Suprapubic skin (tissue), 4 donors: ENCODE measurements around the gene ROBO1. TPM values are rescaled to one million over a fixed set of nuclear protein-coding genes. Genes with fewer than 3 reads are reported as not detected.

ENCODE experiments used
- DNase-seq, 2 donors: peaks; one replicate each; pipeline ENCODE4 v3.0.0-alpha.2; 2019; ENCODE audit warnings: low spot score in 2 of 2
- H3K27ac ChIP-seq: fragments of 200-600 bp; sonication (generic); one replicate; pipeline ENCODE4 v1.5.1; 2019
- H3K27me3 ChIP-seq: fragments of 200-600 bp; sonication (generic); one replicate; pipeline ENCODE4 v1.5.1; 2019
- H3K36me3 ChIP-seq: fragments of 200-600 bp; sonication (generic); one replicate; pipeline ENCODE4 v1.5.1; 2019
- H3K4me1 ChIP-seq: fragments of 200-600 bp; sonication (generic); one replicate; pipeline ENCODE4 v1.5.1; 2019
- H3K4me3 ChIP-seq: fragments of 200-600 bp; sonication (generic); one replicate; pipeline ENCODE4 v1.5.1; 2019; ENCODE audit warnings: mild to moderate bottlenecking
- H3K9me3 ChIP-seq: fragments of 200-600 bp; sonication (generic); one replicate; pipeline ENCODE4 v1.5.1; 2019
- CTCF ChIP-seq, 2 donors: fragments of 200-600 bp in 1 of 2; fragments of 450-650 bp in 1 of 2; sonication (generic) in 1 of 2; IDR thresholded peaks; one replicate each; pipeline ENCODE4 v1.5.1; 2016 to 2019; ENCODE audit warnings: antibody characterized with exemption in 2 of 2, mild to moderate bottlenecking in 1 of 2, moderate library complexity in 1 of 2
- EP300 ChIP-seq: sonication (generic); formaldehyde crosslinking; IDR thresholded peaks from one replicate; pipeline ENCODE4 v1.6.1; 2017; ENCODE audit warnings: antibody characterized with exemption
- POLR2A ChIP-seq, 2 donors: fragments of 450-650 bp; IDR thresholded peaks; one replicate each; pipeline ENCODE4 v1.6.1; 2017; ENCODE audit warnings: antibody characterized with exemption in 2 of 2, mild to moderate bottlenecking in 2 of 2, moderate library complexity in 2 of 2
- POLR2AphosphoS5 ChIP-seq, 3 donors: sonication (generic); formaldehyde crosslinking; IDR thresholded peaks; one replicate each; pipeline ENCODE4 v1.6.1; 2017; ENCODE audit warnings: antibody characterized with exemption in 3 of 3
- WGBS: methylation state at CpG from one replicate; pipeline ENCODE4 v1.1.5; 2018; 5-methylcytosine and 5-hydroxymethylcytosine counted together
- total RNA-seq, 4 donors: library from RNA; depleted of rRNA; stranded (reverse); fragments of >200 nt; gene quantifications; one replicate each; pipeline ENCODE4 v1.1.0, GENCODE V29; 2016

The ROBO1 gene
- total RNA-seq, 4 donors from 2014 or later, result 67.7 to 80.3 (median 71.3) TPM

DNA sequence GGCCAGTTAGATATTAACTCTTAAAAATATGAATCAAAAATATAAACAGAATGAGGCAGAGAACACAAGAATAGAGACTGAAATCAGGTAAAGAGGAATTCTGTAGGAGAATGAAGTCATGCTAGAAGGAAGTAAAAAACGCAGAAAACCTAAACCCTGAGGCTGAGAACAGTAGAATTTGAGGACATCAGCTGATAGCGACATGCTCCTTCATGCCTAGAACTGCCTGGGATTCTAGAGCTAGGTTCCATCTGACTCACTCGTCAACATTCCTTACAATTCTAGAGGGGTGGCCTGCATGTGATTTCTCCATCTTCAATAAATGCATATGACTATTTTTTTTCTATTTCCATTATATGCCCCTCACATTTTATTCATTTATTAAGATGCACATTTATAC lies 343.0 kb downstream of the ROBO1 start:
- no peak for DNase-seq
- H3K9me3 ChIP-seq, result no peaks in the 10 kb centered on the region
- H3K4me3 ChIP-seq, result no peak overlapping the region
- H3K4me1 ChIP-seq, result no peaks in the 10 kb centered on the region
- H3K36me3 ChIP-seq, result no peaks in the 10 kb centered on the region
- no peak overlapping the region for H3K27ac ChIP-seq
- 63% methylated on average over 3 of the region's 3 CpGs for WGBS
- TF ChIP-seq POLR2A (IDR thresholded peaks at IDR 0.05) (no peak), CTCF (IDR thresholded peaks at IDR 0.05) (no peak), POLR2AphosphoS5 (IDR thresholded peaks at IDR 0.05) (no peak), EP300 (no peak)
- H3K27me3 ChIP-seq, result no peaks in the 10 kb centered on the region

DNA sequence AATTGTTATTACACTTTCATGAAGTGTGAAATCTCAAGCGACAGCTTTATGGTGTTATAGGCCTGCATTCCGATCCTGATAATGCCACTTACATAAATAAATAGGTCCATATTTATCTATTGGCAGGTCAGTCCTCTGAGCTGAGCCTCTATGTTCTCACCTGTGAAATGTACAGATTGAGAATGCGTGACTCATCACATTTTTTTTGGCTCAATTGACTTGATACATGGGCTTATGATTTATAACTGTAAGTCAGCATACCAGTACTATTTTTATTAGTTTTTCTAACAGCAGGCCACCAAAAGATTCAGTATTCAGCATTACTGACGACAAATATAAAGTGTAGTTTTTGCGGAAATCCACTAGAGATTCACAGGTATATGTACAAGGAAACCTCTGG lies 344.4 kb downstream of the ROBO1 start:
- TF ChIP-seq EP300 (no peak), POLR2AphosphoS5 (IDR thresholded peaks at IDR 0.05) (no peak), POLR2A (IDR thresholded peaks at IDR 0.05) (no peak), CTCF (IDR thresholded peaks at IDR 0.05) (no peak)
- Histone ChIP-seq H3K36me3 (no peaks in the 10 kb centered on the region), H3K4me3 (no peak overlapping the region), H3K4me1 (no peaks in the 10 kb centered on the region), H3K27me3 (no peaks in the 10 kb centered on the region), H3K9me3 (no peaks in the 10 kb centered on the region), H3K27ac (no peak overlapping the region)
- no peak for DNase-seq
- 94% methylated on average over 5 of the region's 5 CpGs for WGBS

GRCh38 chr3:79421273-79421672 lies 346.5 kb downstream of the ROBO1 start:
- Histone ChIP-seq H3K27me3 (no peaks in the 10 kb centered on the region), H3K4me1 (no peaks in the 10 kb centered on the region), H3K9me3 (no peaks in the 10 kb centered on the region), H3K4me3 (no peak overlapping the region), H3K36me3 (no peaks in the 10 kb centered on the region), H3K27ac (no peak overlapping the region)
- TF ChIP-seq POLR2A (IDR thresholded peaks at IDR 0.05) (no peak), CTCF (IDR thresholded peaks at IDR 0.05) (no peak), POLR2AphosphoS5 (IDR thresholded peaks at IDR 0.05) (no peak), EP300 (no peak)
- no peak for DNase-seq
- WGBS, result 66% methylated on average over 2 of the region's 2 CpGs

GRCh38 chr3:79418855-79419621 lies 348.8 kb downstream of the ROBO1 start:
- no peak for TF ChIP-seq CTCF (IDR thresholded peaks at IDR 0.05)
- TF ChIP-seq POLR2A (IDR thresholded peaks at IDR 0.05), result no peak
- no peak for TF ChIP-seq POLR2AphosphoS5 (IDR thresholded peaks at IDR 0.05)
- no peak overlapping the region for H3K27ac ChIP-seq
- 58% methylated on average over 7 of the region's 7 CpGs for WGBS
- peaks cover 4% of the 10 kb centered on the region for H3K4me1 ChIP-seq
- H3K9me3 ChIP-seq, result no peaks in the 10 kb centered on the region
- H3K4me3 ChIP-seq, result no peak overlapping the region
- no peak for DNase-seq
- no peaks in the 10 kb centered on the region for H3K27me3 ChIP-seq
- no peaks in the 10 kb centered on the region for H3K36me3 ChIP-seq

DNA sequence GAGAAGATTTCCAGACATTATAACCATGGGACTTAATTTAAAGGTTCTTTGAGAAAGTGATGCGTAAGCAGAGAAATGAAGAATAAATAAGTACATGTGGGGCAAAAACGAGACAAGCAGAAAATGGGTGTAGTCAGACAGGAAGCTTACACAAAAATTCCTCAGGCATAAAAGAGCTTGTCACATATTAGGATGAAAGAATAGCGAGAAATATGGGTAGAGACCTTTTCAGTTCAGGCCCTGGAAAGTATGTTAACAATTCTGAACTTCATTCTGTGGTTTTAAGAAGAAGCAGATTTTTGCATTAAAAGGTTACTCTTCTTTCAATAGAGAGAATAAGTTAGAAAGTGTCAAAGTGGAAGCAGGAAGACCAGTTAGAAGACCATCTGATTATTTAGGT lies 352.4 kb downstream of the ROBO1 start:
- WGBS, result 33% methylated on average over 3 of the region's 3 CpGs
- Histone ChIP-seq H3K27me3 (no peaks in the 10 kb centered on the region), H3K9me3 (no peaks in the 10 kb centered on the region), H3K27ac (no peak overlapping the region), H3K4me1 (peaks cover 5% of the 10 kb centered on the region), H3K4me3 (no peak overlapping the region), H3K36me3 (no peaks in the 10 kb centered on the region)
- no peak for DNase-seq
- no peak for TF ChIP-seq POLR2AphosphoS5 (IDR thresholded peaks at IDR 0.05)

GRCh38 chr3:79414806-79415205 lies 353.0 kb downstream of the ROBO1 start:
- Histone ChIP-seq H3K4me3 (no peak overlapping the region), H3K27ac (no peak overlapping the region), H3K36me3 (no peaks in the 10 kb centered on the region), H3K4me1 (peaks cover 5% of the 10 kb centered on the region), H3K27me3 (no peaks in the 10 kb centered on the region), H3K9me3 (no peaks in the 10 kb centered on the region)
- WGBS, result 31% methylated on average over 3 of the region's 3 CpGs
- TF ChIP-seq POLR2A (IDR thresholded peaks at IDR 0.05) (no peak), CTCF (IDR thresholded peaks at IDR 0.05) (no peak), POLR2AphosphoS5 (IDR thresholded peaks at IDR 0.05) (peak in 1 of 3 donors; percentile 37), EP300 (no peak)
- peak in 1 of 2 donors; percentile 74 for DNase-seq
